Measurements from ENCODE around the gene IARS2. TPM values are rescaled to one million over a fixed set of nuclear protein-coding genes. Genes with fewer than 3 reads are reported as not detected.

Gene IARS2
- total and polyA plus RNA-seq, 3 experiments from 2014 or later: 68.9 to 83.0 (median 80.8) TPM

Other genes with a start within 250 kb of the IARS2 start
- not detected for gene SLC30A10, start 165.6 kb upstream of the IARS2 start, total RNA-seq
- not detected for gene SLC30A10, start 165.6 kb upstream of the IARS2 start, polyA plus RNA-seq
- gene EPRS1, start 47.6 kb upstream of the IARS2 start, total RNA-seq: 100 to 1,000 TPM; 174 to 204 TPM
- 51.8 TPM for gene EPRS1, start 47.6 kb upstream of the IARS2 start, polyA plus RNA-seq
- 10 to 100 TPM; 24.8 to 26.3 TPM for gene BPNT1, start 4.3 kb upstream of the IARS2 start, total RNA-seq
- 21.3 TPM for gene BPNT1, start 4.3 kb upstream of the IARS2 start, polyA plus RNA-seq
- gene RAB3GAP2, start 178.3 kb downstream of the IARS2 start, total RNA-seq: 10 to 100 TPM; 41.8 to 44.8 TPM
- gene RAB3GAP2, start 178.3 kb downstream of the IARS2 start, polyA plus RNA-seq: 26.3 TPM

Measured in CD8-positive, alpha-beta memory T cell (primary cell).